SKM-1 treated with dmso at 0.1 percent for 144 hours (cell line): ENCODE measurements around the gene PXK.

ENCODE experiments used
- DNase-seq: peaks from one replicate; lab custom pipeline; 2025; ENCODE audit not compliant: unreplicated experiment; lab: John Stamatoyannopoulos, UW

The PXK gene

DNA sequence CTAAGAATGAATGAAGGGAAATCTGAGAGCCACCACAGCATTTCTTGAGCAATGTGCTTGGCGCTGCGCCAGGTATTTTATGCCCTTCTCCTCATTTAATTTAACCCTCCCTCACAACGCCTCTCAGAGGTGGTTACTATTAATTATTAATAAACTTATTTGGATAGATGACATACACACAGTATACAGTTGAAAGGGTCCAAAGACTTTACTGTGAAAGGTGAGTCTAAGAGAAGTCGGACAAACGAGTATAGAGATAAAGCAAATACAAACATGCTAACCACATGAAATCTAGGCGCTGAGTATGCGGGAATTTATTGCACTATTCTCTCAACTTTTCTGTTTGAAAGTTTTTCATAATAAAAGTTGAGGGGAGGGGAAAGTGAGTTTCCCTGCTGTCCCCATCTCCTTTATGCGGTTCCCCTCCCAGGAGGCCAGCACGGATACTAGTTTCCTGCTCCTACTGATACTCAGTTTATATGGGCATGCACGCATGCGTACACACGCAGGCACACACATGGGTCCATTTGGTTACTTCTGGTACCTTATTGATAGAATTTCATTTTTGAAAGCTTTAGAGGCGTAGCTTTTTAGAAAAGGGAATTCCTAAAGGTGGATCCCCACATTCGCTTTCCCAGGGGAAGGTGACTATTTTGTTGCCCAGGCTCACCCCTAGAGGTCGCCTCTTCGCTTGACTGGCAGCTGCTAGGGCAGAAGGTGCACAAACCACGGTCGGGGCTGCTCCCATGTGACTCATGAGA lies 130.7 kb downstream of the PXK start:
- peak; percentile 44 for DNase-seq

- DNase-seq, result no peak
Observed at GRCh38 chr3:58463942-58464271, 131.2 kb downstream of the PXK start.

- no peak for DNase-seq
Observed at GRCh38 chr3:58464866-58465265, 132.2 kb downstream of the PXK start.

DNA sequence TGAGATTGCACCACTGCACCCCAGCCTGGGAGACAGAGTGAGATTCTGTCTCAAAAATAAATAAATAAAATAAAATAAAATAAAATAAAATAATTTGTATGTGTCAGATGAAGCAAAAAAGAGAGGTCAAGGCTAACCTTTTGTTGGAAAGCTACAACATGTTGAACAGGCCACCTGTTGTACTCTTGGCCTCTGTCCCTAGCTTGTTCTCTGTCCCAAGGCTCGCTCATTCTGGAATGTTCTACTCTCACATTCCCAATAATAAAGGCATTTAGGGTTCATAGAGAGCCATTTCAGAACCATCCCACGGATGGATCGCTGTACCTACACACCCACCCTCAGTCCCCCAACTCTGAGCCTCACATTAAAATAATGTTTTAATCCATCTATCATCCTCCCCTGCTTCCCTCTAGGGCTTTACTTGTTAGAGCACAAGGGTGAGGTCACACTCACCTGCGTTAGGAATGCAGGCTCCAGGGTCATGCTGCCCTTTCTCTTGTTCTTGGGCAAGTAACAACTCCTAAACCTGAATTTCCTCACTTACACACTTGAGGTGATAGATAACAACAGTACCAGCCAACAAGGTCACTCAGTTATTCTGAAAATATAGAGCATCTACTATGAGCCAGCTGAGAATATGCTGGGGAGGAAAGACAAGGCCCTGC lies 134.3 kb downstream of the PXK start:
- DNase-seq, result no peak

DNA sequence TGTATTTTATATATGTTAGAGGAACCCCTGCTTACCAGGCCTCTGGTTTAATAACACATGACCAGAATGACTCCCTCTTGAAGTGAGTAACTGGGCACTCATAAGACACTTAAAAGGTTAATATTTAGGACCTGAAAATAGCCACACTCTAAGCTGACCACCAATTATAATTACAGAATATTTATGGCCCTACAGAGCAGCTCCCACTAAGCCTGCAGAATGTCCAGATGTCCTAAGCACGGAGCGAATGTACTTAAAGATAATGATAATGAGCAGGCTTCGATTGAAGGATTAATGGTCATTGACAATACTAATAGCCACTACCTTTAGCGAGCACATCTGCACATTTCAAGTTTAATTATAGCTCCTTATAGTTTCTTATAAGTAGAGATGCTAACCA lies 136.4 kb downstream of the PXK start:
- no peak for DNase-seq

GRCh38 chr3:58470363-58471024 lies 137.8 kb downstream of the PXK start:
- no peak for DNase-seq

DNA sequence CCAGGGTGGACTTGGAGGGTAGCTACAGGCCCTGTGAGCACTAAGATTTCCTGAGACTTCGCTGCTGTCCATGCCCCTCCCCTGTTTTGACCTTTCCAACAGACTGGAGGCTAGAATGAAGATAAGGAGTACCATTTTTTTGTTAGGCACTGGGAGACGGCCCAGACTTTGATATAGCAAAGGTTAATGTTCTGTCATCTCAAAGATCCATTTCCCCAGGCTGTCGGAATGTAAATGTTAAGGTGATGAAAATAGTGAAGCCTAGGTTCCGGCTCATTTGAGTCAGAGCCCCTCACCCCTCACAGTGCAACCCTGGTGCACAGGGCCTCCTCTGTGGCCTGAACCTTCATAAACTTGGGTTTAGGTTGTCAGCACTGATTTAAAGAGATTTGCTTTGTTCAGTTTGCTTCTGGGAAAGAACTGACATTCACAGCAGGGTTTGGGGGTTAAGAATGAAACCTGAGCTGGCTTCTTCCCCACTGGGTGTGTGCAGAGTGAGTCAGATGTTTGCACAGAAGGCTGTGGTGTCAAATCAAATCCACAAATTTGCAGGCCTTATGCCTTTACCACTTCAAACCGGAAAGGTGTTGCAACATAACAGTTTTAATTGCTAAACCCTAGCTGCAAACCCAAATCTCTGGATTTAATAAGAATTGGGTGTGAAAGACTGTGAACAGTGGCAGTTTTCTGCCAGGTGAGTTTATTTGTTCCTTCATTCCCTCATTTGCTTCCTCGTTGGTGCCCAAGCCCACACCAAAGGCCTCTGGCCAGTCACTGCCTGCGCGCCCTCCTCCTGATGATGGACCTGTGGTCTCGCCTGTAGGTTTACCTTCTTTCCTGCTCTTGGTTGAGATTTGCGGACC lies 138.6 kb downstream of the PXK start:
- DNase-seq, result peak; percentile 77

GRCh38 chr3:58473275-58473674 lies 140.6 kb downstream of the PXK start:
- no peak for DNase-seq

DNA sequence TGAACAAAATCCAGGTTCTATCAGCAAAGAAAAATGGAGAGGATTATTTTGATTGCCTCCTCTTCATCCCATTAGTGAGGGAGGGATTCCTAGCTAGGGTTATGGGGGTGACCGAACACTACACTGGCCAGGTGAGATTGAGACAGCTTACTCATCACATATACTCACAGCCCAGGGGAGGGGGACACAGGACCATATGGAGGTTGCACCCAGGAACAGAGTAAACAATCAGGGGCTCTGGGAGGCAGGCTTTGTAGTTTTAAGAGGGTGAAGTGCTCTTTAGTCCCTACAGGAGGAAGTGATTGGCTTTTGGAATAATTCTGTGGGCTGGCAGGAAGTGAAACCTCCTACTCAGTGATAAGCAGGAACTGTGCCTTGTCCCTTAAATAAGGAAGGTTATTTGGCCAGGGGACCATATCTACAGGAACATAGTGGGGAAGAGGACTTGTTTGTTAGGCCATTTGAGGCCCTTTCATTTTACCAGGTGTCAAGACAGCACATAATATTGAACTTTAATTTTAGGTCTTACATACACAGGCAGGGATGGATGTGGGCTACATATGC lies 141.7 kb downstream of the PXK start:
- peak; percentile 61 for DNase-seq

GRCh38 chr3:58474967-58475578 lies 142.4 kb downstream of the PXK start:
- DNase-seq, result no peak
